Stomach (tissue), 9 donors: ENCODE measurements around the gene OXLD1. TPM values are rescaled to one million over a fixed set of nuclear protein-coding genes. Genes with fewer than 3 reads are reported as not detected.

Source experiments
- DNase-seq, 2 donors: peaks; one replicate each; pipeline versions ENCODE4 v3.0.0 to v3.0.0-alpha.2; 2013 to 2019
- H3K27ac ChIP-seq, 5 donors: fragments of 200-600 bp in 4 of 5; sonication (generic) in 4 of 5; one replicate each; pipeline ENCODE4 v1.5.1; 2013 to 2019; ENCODE audit warnings: mild to moderate bottlenecking in 1 of 5, moderate library complexity in 1 of 5
- H3K27me3 ChIP-seq, 3 donors: fragments of 200-600 bp; sonication (generic); one replicate each; pipeline ENCODE4 v1.5.1; 2017 to 2019; ENCODE audit warnings: mixed run types in 1 of 3
- H3K36me3 ChIP-seq, 4 donors: fragments of 200-600 bp; sonication (generic); 1 replicate in 3 of 4; 2 replicates in 1 of 4; pipeline ENCODE4 v1.5.1; 2016 to 2019
- H3K4me1 ChIP-seq, 4 donors: fragments of 200-600 bp; sonication (generic); one replicate each; pipeline ENCODE4 v1.5.1; 2016 to 2019
- H3K4me3 ChIP-seq, 4 donors: fragments of 200-600 bp; sonication (generic) in 3 of 4; one replicate each; pipeline ENCODE4 v1.5.1; 2016 to 2019; ENCODE audit warnings: mild to moderate bottlenecking in 1 of 4
- H3K9me3 ChIP-seq, 4 donors: fragments of 200-600 bp; sonication (generic); one replicate each; pipeline ENCODE4 v1.5.1; 2016 to 2019
- EP300 ChIP-seq: sonication (generic); formaldehyde crosslinking; IDR thresholded peaks from one replicate; pipeline ENCODE4 v1.6.1; 2017; ENCODE audit warnings: antibody characterized with exemption
- POLR2A ChIP-seq, 4 donors: fragments of 450-650 bp; IDR thresholded peaks; one replicate each; pipeline ENCODE4 v1.6.1; 2016; ENCODE audit warnings: antibody characterized with exemption in 4 of 4, control low read depth in 2 of 4, mild to moderate bottlenecking in 1 of 4, moderate library complexity in 1 of 4
- POLR2AphosphoS5 ChIP-seq, 3 donors: sonication (generic); formaldehyde crosslinking; IDR thresholded peaks; one replicate each; pipeline ENCODE4 v1.6.1; 2016; ENCODE audit warnings: antibody characterized with exemption in 3 of 3
- WGBS, 5 donors: extraction: QIAGEN DNeasy Blood & Tissue Kit in 3 of 5; methylation state at CpG; one replicate each; pipeline versions ENCODE4 v1.1.5 to v1.1.7; 2013 to 2018; 5-methylcytosine and 5-hydroxymethylcytosine counted together
- intact Hi-C: fragments of 100-400 bp; cut with DNase I; formaldehyde crosslinking; loops from one replicate; pipeline ENCODE4 v1.15.1; 2023; ENCODE audit warnings: low total_unique reads
- polyA plus RNA-seq, 3 donors: library from polyadenylated mRNA; stranded (reverse); fragments of 200-250 nt; gene quantifications; one replicate each; pipeline ENCODE4 v1.2.3, GENCODE V29; 2013
- total RNA-seq, 5 donors: library from RNA; depleted of rRNA; stranded (reverse); fragments of >200 nt; gene quantifications; one replicate each; pipeline versions ENCODE4 v1.1.0 to v1.2.3, GENCODE V29; 2014 to 2016
- TF ChIP-seq, protein P1 (sequence below), 7 experiments: fragments of 450-650 bp in 4 of 7; fragments of 200-600 bp in 3 of 7; sonication (generic) in 3 of 7; IDR thresholded peaks; one replicate each; pipeline ENCODE4 v1.5.1; 2016 to 2019; ENCODE audit warnings: antibody characterized with exemption in 7 of 7, control low read depth in 2 of 7, mild to moderate bottlenecking in 1 of 7
- donor health status: healthy with polysubstance abuse.
- donor health status: Bipolar disorder and iron deficiency.
- donor health status: healthy.

Gene OXLD1
- total and polyA plus RNA-seq, 8 donors: 9.9 to 112 (median 64.5) TPM; not detected in 1

DNA sequence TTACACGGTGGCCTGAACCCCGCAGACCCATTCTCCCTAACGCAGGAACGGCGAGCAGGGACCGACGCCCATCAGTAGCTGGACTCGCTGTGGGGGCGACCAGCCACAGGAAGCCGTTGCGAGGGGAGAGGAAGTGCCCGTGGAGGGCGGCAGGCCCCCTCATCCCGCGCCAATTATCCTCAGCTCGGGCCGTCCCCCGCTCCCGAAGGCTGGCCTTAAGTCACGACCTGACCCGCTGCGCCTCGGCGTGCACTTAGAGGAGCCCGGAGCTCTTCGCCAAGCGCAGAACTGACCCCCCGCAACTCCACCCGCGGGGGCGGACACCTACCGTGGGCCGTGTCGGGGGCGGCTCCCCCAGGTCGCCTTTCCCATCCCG lies 16.8 kb upstream of the OXLD1 start:
- peaks cover 21 to 52% (median 44%) of the 10 kb centered on the region in 4 donors for H3K36me3 ChIP-seq
- H3K27me3 ChIP-seq: no peaks in the 10 kb centered on the region
- H3K27ac ChIP-seq: peak overlapping the region; percentile 69 to 93 (median 87)
- H3K4me1 ChIP-seq: peaks cover 27 to 44% (median 37%) of the 10 kb centered on the region in 4 donors
- intact Hi-C loops: no loop called here
- TF ChIP-seq, protein P1, sequence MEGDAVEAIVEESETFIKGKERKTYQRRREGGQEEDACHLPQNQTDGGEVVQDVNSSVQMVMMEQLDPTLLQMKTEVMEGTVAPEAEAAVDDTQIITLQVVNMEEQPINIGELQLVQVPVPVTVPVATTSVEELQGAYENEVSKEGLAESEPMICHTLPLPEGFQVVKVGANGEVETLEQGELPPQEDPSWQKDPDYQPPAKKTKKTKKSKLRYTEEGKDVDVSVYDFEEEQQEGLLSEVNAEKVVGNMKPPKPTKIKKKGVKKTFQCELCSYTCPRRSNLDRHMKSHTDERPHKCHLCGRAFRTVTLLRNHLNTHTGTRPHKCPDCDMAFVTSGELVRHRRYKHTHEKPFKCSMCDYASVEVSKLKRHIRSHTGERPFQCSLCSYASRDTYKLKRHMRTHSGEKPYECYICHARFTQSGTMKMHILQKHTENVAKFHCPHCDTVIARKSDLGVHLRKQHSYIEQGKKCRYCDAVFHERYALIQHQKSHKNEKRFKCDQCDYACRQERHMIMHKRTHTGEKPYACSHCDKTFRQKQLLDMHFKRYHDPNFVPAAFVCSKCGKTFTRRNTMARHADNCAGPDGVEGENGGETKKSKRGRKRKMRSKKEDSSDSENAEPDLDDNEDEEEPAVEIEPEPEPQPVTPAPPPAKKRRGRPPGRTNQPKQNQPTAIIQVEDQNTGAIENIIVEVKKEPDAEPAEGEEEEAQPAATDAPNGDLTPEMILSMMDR (IDR thresholded peaks at IDR 0.05): no peak
- TF ChIP-seq EP300 (no peak), POLR2AphosphoS5 (IDR thresholded peaks at IDR 0.05) (no peak), POLR2A (IDR thresholded peaks at IDR 0.05) (no peak)
- no peak for DNase-seq
- peak overlapping the region; percentile 87 to 100 (median 96) for H3K4me3 ChIP-seq
- 0 to 1% (median 0%) methylated on average over 20 to 37 of the region's 37 CpGs for WGBS, 5 donors
- H3K9me3 ChIP-seq: no peaks in the 10 kb centered on the region

DNA sequence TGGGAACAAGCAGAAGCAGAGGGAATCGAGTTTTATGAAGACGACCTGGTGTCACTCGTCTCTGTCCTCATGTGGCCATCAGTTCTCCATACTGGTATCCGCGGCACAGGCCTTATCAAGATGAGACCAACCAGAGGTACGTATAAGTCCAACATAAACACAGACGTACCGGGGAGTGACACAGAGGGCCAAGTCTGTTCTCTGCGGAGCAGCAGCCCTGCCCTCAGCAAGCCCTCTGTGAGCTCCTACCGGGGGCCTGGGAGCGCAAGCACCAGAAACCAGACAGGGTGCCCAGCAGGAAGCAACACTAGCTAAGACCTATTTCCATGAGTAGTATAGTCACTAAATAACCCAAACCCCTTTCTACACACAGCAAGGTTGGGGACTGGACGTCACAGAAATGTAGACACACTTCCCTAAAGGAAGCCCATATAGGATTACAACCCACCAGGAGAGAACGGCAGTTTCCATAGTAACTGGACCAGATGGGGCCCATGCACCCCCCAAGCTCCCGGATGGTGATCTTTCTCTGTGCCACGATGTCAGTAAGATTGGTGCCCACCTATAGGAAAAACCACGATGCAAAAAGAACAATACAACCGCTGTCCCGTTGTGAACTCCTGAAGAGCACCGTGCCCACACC lies 16.3 kb upstream of the OXLD1 start:
- Histone ChIP-seq H3K27me3 (no peaks in the 10 kb centered on the region), H3K27ac (peak overlapping the region; percentile 69 to 93 (median 87)), H3K9me3 (no peaks in the 10 kb centered on the region), H3K4me1 (peaks cover 27 to 44% (median 37%) of the 10 kb centered on the region in 4 donors), H3K36me3 (peaks cover 16 to 47% (median 39%) of the 10 kb centered on the region in 4 donors), H3K4me3 (peak overlapping the region; percentile 87 to 100 (median 96))
- TF ChIP-seq POLR2AphosphoS5 (IDR thresholded peaks at IDR 0.05): no peak
- TF ChIP-seq POLR2A (IDR thresholded peaks at IDR 0.05): no peak
- TF ChIP-seq, protein P1 (IDR thresholded peaks at IDR 0.05): no peak
- no peak for TF ChIP-seq EP300
- DNase-seq: no peak
- intact Hi-C loops: no loop called here
- WGBS, 5 donors: 24 to 42% (median 34%) methylated on average over 19 of the region's 19 CpGs

DNA sequence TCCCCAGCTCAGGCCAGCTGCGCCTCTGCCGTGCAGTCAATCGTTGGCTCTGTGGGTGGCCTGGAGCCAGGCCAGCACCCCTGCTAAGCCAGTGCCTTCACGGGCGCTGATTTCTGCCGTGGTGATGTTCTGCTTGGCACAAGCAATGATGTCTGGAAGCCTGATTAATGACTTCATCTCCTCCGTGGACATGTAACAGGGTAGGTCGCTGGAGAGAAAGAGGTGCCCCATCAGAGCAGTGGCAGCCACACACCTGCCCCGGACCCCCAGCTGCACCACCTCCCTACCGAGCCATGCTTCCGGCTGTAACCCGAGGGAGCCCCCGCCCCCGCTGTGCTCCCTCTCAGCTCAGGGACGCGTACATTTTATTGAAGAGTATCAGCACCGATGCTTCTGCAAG lies 15.3 kb upstream of the OXLD1 start:
- TF ChIP-seq EP300 (no peak), POLR2AphosphoS5 (IDR thresholded peaks at IDR 0.05) (no peak), POLR2A (IDR thresholded peaks at IDR 0.05) (no peak)
- TF ChIP-seq, protein P1 (IDR thresholded peaks at IDR 0.05): no peak
- intact Hi-C loops: no loop called here
- Histone ChIP-seq H3K27ac (no peak overlapping the region), H3K4me1 (peaks cover 27 to 42% (median 37%) of the 10 kb centered on the region in 4 donors), H3K27me3 (no peaks in the 10 kb centered on the region), H3K36me3 (peaks cover 7 to 37% (median 29%) of the 10 kb centered on the region in 4 donors), H3K4me3 (no peak overlapping the region), H3K9me3 (no peaks in the 10 kb centered on the region)
- DNase-seq: no peak
- WGBS, 5 donors: 68 to 79% (median 72%) methylated on average over 17 of the region's 17 CpGs

DNA sequence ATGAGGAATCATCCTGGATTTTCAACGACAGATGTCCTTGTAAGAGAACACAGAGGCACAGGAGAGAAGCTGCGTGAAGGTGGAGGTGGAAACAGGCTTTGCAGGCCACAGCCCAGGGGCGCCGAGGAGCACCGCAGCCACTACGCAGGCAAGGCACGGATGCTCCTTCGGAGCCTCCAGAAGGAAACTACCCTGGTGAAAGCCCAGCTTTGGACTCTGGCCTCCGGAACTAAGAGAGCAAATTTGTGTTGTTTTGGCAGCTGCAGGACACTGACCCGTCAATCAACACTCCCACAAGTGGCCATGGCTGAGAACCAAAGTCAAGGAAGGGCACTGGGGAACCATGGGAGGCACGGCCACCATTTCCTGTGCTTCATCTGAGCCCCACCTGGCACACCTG lies 13.7 kb upstream of the OXLD1 start:
- DNase-seq: no peak
- 79 to 86% (median 86%) methylated on average over 11 of the region's 11 CpGs for WGBS, 5 donors
- no peaks in the 10 kb centered on the region for H3K9me3 ChIP-seq
- H3K36me3 ChIP-seq: peaks cover 0 to 23% (median 16%) of the 10 kb centered on the region in 4 donors
- no peak overlapping the region for H3K4me3 ChIP-seq
- intact Hi-C loops: no loop called here
- H3K27ac ChIP-seq: no peak overlapping the region
- no peaks in the 10 kb centered on the region for H3K27me3 ChIP-seq
- H3K4me1 ChIP-seq: peaks cover 20 to 31% (median 27%) of the 10 kb centered on the region in 4 donors
- TF ChIP-seq POLR2AphosphoS5 (IDR thresholded peaks at IDR 0.05) (no peak), POLR2A (IDR thresholded peaks at IDR 0.05) (no peak), EP300 (no peak)
- TF ChIP-seq, protein P1 (IDR thresholded peaks at IDR 0.05): no peak
